BLaER1 treated with 17β-estradiol and CSF1 and Interleukin-3, amounts not matched to agents 10 nM and 100 nM (cell line): ENCODE measurements around the gene PEX6.

Source experiments
- H3K27ac ChIP-seq, 11 experiments: shearing (Covaris generic); formaldehyde crosslinking; 2 replicates each; pipeline ENCODE4 v1.8.1; 2022
- H3K27me3 ChIP-seq, 11 experiments: shearing (Covaris generic); formaldehyde crosslinking; 2 replicates each; pipeline ENCODE4 v1.8.1; 2022
- H3K36me3 ChIP-seq, 11 experiments: shearing (Covaris generic); formaldehyde crosslinking; 2 replicates each; pipeline ENCODE4 v1.8.1; 2022
- H3K4me1 ChIP-seq, 10 experiments: shearing (Covaris generic); formaldehyde crosslinking; 2 replicates each; pipeline ENCODE4 v1.8.1; 2022
- H3K4me2 ChIP-seq, 11 experiments: shearing (Covaris generic); formaldehyde crosslinking; 2 replicates each; pipeline ENCODE4 v1.8.1; 2022
- H3K4me3 ChIP-seq, 10 experiments: shearing (Covaris generic); formaldehyde crosslinking; 2 replicates each; pipeline ENCODE4 v1.8.1; 2022
- H3K9ac ChIP-seq, 11 experiments: shearing (Covaris generic); formaldehyde crosslinking; 2 replicates each; pipeline ENCODE4 v1.8.1; 2022
- H3K9me3 ChIP-seq, 11 experiments: shearing (Covaris generic); formaldehyde crosslinking; replicated peaks in 1 of 11; 2 replicates each; pipeline ENCODE4 v1.8.1; 2022
- H4K20me1 ChIP-seq, 11 experiments: shearing (Covaris generic); formaldehyde crosslinking; 2 replicates each; pipeline ENCODE4 v1.8.1; 2022
- Cebpa-rat ChIP-seq, 11 experiments: shearing (Covaris generic); IDR thresholded peaks; 2 replicates each; pipeline ENCODE4 v1.8.1; 2022

The PEX6 gene

DNA sequence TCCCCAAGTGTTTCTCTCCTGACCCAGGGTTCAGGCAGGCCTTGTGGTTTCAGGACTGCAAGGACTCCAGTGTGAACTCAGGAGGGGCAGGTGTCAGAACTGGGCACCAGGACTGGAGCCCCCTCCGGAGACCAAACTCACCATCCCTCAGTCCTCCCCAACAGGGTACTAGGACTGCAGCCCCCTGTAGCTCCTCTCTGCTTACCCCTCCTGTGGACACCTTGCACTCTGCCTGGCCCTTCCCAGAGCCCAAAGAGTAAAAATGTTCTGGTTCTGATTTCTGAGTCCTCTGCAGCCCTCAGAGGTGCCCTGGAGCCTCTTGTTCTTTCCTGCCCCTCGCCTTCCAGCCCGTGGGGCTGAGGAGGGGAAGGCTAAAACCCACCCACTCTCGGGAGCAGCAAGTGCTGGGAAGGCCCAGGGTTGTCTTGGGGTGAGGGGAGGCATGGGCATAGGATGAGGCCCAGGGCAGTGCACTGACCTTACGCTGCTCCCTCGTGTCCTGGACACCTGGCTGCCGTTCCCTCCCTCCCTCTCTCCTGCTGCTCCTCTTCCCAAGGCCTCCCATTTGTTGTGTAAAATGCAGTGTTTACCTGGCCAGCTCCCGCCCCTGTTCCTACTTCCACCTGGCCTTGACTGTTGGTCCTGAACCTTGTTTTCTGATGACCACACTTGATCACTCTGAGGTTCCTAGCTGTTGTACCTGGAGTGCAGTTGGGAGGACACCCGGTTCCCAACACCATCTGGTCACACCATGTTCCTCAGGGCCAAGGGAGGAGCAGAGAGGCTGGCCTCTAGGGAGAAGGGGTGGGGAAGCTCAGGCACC, 39.8 kb downstream of the PEX6 start:
- Histone ChIP-seq H4K20me1 (peaks cover 61 to 99% (median 85%) of the 10 kb centered on the region in 11 experiments), H3K4me2 (peak overlapping the region in 7 of 11 experiments; percentile 67 to 99 (median 86); a peak in 13 of 22 replicates), H3K9ac (peak overlapping the region in 7 of 11 experiments; percentile 1 to 69 (median 62); a peak in 11 of 22 replicates), H3K27me3 (no peaks in the 10 kb centered on the region), H3K36me3 (peaks cover 99 to 100% (median 100%) of the 10 kb centered on the region in 11 experiments), H3K27ac (peak overlapping the region in 8 of 11 experiments; percentile 20 to 99 (median 62); a peak in 14 of 22 replicates), H3K4me3 (no peak overlapping the region), H3K9me3 (no peaks in the 10 kb centered on the region), H3K4me1 (peaks cover 32 to 65% (median 55%) of the 10 kb centered on the region in 10 experiments)
- no peak for TF ChIP-seq Cebpa-rat (IDR thresholded peaks at IDR 0.05)

DNA sequence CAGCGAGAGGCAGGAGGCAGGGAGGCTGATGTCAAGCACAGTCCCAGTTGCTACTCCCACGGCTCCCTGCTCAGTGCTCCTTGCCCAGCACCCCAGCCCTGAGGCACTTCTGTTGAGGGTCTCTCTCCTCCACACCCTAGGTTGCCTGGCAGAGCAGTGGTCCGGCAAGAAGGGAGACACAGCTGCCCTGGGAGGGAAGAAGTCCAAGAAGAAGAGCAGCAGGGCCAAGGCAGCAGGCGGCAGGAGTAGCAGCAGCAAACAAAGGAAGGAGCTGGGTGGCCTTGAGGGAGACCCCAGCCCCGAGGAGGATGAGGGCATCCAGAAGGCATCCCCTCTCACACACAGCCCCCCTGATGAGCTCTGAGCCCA, 40.6 kb downstream of the PEX6 start:
- no peak overlapping the region for H3K4me3 ChIP-seq

DNA sequence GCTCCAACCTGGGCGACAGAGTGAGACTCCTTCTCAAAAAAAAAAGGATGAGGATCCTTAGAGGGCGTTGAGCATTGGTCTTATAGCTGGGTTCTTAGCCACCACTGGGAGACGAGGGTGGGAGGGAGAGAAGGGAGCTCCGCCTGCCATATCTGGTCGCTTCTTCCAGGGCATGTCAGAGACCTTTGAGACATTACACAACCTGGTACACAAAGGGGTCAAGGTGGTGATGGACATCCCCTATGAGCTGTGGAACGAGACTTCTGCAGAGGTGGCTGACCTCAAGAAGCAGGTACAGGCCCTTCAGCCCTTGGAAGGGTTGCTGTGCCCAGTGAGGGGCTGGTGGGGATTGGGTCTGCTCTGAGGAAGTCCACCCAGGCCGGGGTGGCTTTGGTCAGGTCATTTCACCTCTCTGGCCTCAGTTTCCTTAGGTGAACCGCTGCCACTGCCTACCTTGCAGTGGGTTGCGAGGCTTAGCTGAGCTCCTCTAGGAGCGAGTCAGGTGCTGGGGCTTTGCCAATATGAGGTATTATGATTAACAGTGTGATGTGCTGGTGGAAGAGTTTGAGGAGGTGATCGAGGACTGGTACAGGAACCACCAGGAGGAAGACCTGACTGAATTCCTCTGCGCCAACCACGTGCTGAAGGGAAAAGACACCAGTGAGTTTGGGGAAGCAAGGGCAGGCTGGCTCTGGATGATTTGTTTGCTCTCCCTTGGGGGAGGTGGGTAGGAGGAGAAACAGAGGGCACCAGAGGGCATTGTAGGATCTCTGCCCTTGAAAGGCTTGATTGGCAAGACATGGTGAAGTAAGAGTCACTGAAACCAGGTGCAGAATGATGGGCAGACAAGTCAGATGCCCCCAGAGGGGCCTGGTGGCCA, 41.2 kb downstream of the PEX6 start:
- Histone ChIP-seq H3K36me3 (peaks cover 91 to 100% (median 95%) of the 10 kb centered on the region in 11 experiments), H3K9ac (peak overlapping the region; percentile 9 to 69 (median 33); a peak in 15 of 22 replicates), H3K27ac (peak overlapping the region in 9 of 11 experiments; percentile 25 to 99 (median 51); a peak in 17 of 22 replicates), H3K4me3 (no peak overlapping the region), H3K4me2 (peak overlapping the region in 9 of 11 experiments; percentile 37 to 99 (median 86); a peak in 17 of 22 replicates), H3K9me3 (no peaks in the 10 kb centered on the region), H3K4me1 (peaks cover 47 to 78% (median 69%) of the 10 kb centered on the region in 10 experiments), H4K20me1 (peaks cover 72 to 100% (median 96%) of the 10 kb centered on the region in 11 experiments), H3K27me3 (no peaks in the 10 kb centered on the region)
- no peak for TF ChIP-seq Cebpa-rat (IDR thresholded peaks at IDR 0.05)

More for the DNA sequence above, 40.6 kb downstream of the PEX6 start:
- no peak for TF ChIP-seq Cebpa-rat (IDR thresholded peaks at IDR 0.05)
- Histone ChIP-seq H3K9me3 (no peaks in the 10 kb centered on the region), H3K27ac (peak overlapping the region in 9 of 11 experiments; percentile 25 to 99 (median 51); a peak in 17 of 22 replicates), H4K20me1 (peaks cover 68 to 99% (median 93%) of the 10 kb centered on the region in 11 experiments), H3K4me2 (peak overlapping the region in 7 of 11 experiments; percentile 67 to 99 (median 86); a peak in 14 of 22 replicates), H3K36me3 (peaks cover 98 to 100% (median 99%) of the 10 kb centered on the region in 11 experiments), H3K4me1 (peaks cover 40 to 73% (median 63%) of the 10 kb centered on the region in 10 experiments), H3K9ac (peak overlapping the region in 10 of 11 experiments; percentile 1 to 69 (median 24); a peak in 15 of 22 replicates), H3K27me3 (no peaks in the 10 kb centered on the region)

DNA sequence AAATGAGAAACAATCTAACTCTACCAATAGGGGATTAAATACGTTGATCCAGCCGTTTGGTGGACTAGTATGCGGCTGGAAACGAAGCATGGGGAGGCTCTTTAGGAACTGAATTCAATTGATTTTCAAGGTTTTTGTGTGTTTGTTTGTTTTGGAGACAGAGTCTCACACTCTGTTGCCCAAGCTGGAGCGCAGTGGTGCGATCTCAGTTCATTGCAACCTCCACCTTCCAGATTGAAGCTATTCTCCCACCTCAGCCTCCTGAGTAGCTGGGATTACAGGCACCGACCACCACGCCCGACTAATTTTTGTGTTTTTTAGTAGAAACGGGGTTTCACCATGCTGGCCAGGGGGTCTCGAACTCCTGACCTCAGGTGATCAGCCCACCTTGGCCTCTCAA, 42.6 kb downstream of the PEX6 start:
- H3K9me3 ChIP-seq = no peaks in the 10 kb centered on the region
- no peaks in the 10 kb centered on the region for H3K27me3 ChIP-seq
- H3K9ac ChIP-seq = peak overlapping the region in 4 of 11 experiments; percentile 1 to 29 (median 23); a peak in 6 of 22 replicates
- peaks cover 87 to 100% (median 95%) of the 10 kb centered on the region in 11 experiments for H3K36me3 ChIP-seq
- TF ChIP-seq Cebpa-rat (IDR thresholded peaks at IDR 0.05) = no peak
- no peak overlapping the region for H3K4me3 ChIP-seq
- peak overlapping the region in 10 of 11 experiments; percentile 67 to 99 (median 90); a peak in 18 of 22 replicates for H3K4me2 ChIP-seq
- peak overlapping the region in 4 of 11 experiments; percentile 97 to 99 (median 98); a peak in 5 of 22 replicates for H3K27ac ChIP-seq
- H4K20me1 ChIP-seq = peaks cover 74 to 100% (median 99%) of the 10 kb centered on the region in 11 experiments
- H3K4me1 ChIP-seq = peaks cover 60 to 86% (median 83%) of the 10 kb centered on the region in 10 experiments

DNA sequence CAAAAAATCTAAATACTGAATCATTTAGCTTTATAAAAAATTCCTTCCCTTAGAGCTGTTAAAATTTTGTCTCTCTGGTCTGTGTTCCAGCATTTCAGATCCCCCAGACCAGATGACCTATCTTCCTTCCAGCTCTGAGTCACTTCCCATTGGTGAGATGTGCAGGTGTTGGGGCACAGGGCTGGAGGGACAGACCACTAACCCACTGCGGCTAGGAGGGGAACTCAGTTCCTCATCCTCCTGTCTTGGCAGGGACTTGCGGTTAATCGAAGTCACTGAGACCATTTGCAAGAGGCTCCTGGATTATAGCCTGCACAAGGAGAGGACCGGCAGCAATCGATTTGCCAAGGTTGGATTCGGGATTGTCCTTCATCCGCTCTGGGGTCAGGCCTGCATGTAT, 43.7 kb downstream of the PEX6 start:
- Histone ChIP-seq H3K9ac (peak overlapping the region in 10 of 11 experiments; percentile 10 to 98 (median 32); a peak in 17 of 22 replicates), H3K27me3 (no peaks in the 10 kb centered on the region), H3K9me3 (no peaks in the 10 kb centered on the region), H3K36me3 (peaks cover 76 to 99% (median 89%) of the 10 kb centered on the region in 11 experiments), H3K4me1 (peaks cover 70 to 91% (median 88%) of the 10 kb centered on the region in 10 experiments), H4K20me1 (peaks cover 66 to 100% (median 97%) of the 10 kb centered on the region in 11 experiments), H3K27ac (peak overlapping the region in 9 of 11 experiments; percentile 5 to 99 (median 97); a peak in 14 of 22 replicates), H3K4me2 (peak overlapping the region; percentile 61 to 99 (median 93)), H3K4me3 (peak overlapping the region in 4 of 10 experiments; percentile 30 to 91 (median 71); a peak in 5 of 20 replicates)
- no peak for TF ChIP-seq Cebpa-rat (IDR thresholded peaks at IDR 0.05)

DNA sequence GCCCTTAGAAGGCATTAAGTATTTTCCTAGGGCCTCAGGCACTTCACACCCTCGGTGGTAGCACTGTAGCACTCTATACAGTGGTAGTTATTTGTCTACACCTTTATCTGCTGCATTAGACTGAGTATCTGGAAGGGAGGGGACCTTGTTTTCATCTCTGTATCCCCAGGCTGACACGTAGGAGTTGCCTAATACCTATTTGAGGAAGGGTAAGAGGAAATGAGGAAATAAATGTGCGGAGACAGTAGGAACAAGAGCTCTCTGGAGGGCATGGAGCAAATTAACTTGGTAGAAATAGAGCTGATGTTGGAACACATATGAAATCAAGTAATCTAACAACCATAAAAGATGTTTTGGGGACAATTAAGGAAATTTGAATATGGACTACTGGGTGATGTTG, 45.8 kb downstream of the PEX6 start:
- H3K36me3 ChIP-seq = peaks cover 55 to 78% (median 68%) of the 10 kb centered on the region in 11 experiments
- peak overlapping the region in 10 of 11 experiments; percentile 46 to 99 (median 97); a peak in 19 of 22 replicates for H3K27ac ChIP-seq
- peaks cover 45 to 81% (median 78%) of the 10 kb centered on the region in 11 experiments for H4K20me1 ChIP-seq
- peak overlapping the region; percentile 40 to 99 (median 94); a peak in 21 of 22 replicates for H3K9ac ChIP-seq
- H3K4me1 ChIP-seq = peaks cover 74 to 85% (median 80%) of the 10 kb centered on the region in 10 experiments
- no peaks in the 10 kb centered on the region for H3K27me3 ChIP-seq
- peak in 9 of 11 experiments; percentile 44 to 90 (median 71); a peak in 13 of 22 replicates for TF ChIP-seq Cebpa-rat (IDR thresholded peaks at IDR 0.05)
- peak overlapping the region; percentile 26 to 91 (median 81); a peak in 18 of 20 replicates for H3K4me3 ChIP-seq
- peak overlapping the region; percentile 79 to 99 (median 94) for H3K4me2 ChIP-seq
- no peaks in the 10 kb centered on the region for H3K9me3 ChIP-seq

DNA sequence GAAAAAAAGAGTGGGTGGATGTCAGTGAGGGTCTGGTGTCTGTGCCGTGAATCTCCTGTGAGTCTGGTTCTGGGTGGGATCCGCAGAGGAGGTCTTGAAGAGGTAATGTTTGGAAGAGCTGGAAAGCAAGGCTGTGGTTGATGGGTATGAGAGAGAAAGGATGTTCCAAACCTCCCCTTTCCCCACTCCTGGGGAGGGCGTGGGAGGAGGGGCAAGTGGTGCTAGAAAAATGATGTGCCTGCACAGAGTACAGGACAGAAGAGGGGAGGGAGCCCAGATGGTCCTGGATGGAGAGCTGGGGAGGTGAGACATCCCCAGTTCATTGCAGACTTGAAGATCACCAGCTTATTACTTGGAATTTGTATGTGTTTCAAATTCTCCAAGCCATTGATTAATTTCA, 46.6 kb downstream of the PEX6 start:
- Histone ChIP-seq H3K9me3 (no peaks in the 10 kb centered on the region), H3K27ac (peak overlapping the region in 10 of 11 experiments; percentile 46 to 99 (median 97); a peak in 19 of 22 replicates), H3K27me3 (no peaks in the 10 kb centered on the region), H4K20me1 (peaks cover 37 to 73% (median 71%) of the 10 kb centered on the region in 11 experiments), H3K4me3 (peak overlapping the region; percentile 26 to 91 (median 81); a peak in 19 of 20 replicates), H3K9ac (peak overlapping the region; percentile 36 to 99 (median 94); a peak in 21 of 22 replicates), H3K4me2 (peak overlapping the region; percentile 79 to 99 (median 94)), H3K36me3 (peaks cover 47 to 70% (median 60%) of the 10 kb centered on the region in 11 experiments), H3K4me1 (peaks cover 77 to 85% (median 79%) of the 10 kb centered on the region in 10 experiments)
- no peak for TF ChIP-seq Cebpa-rat (IDR thresholded peaks at IDR 0.05)
